H1 (cell line): ENCODE results near the gene VWF.

Source experiments
- EP300 ChIP-seq, 2 experiments: IDR thresholded peaks; 1 replicate in 1 of 2; 2 replicates in 1 of 2; pipeline ENCODE4 v1.6.1; 2011 to 2012; ENCODE audit warnings: low read depth in 2 of 2, low read length in 2 of 2, mild to moderate bottlenecking in 2 of 2, borderline replicate concordance in 1 of 2, inconsistent platforms in 1 of 2, moderate library complexity in 1 of 2
- EZH2 ChIP-seq: fragments of 200-600 bp; sonication (generic); IDR thresholded peaks from 2 replicates; pipeline ENCODE4 v1.7.1; 2012; ENCODE audit warnings: low read depth, mild to moderate bottlenecking, moderate library complexity, low read length, inconsistent platforms; ENCODE audit not compliant: severe bottlenecking
- FOSL1 ChIP-seq: IDR thresholded peaks from 2 replicates; pipeline ENCODE4 v1.6.1; 2011; ENCODE audit warnings: mild to moderate bottlenecking, low read depth, low read length, moderate library complexity; ENCODE audit not compliant: insufficient read depth
- PHF8 ChIP-seq: fragments of 200-600 bp; sonication (generic); conservative IDR thresholded peaks from 2 replicates; pipeline ENCODE4 v1.7.1; 2012; ENCODE audit warnings: low read depth, mild to moderate bottlenecking, inconsistent platforms, low read length, moderate library complexity
- POLR2A ChIP-seq, 2 experiments: IDR thresholded peaks; 1 replicate in 1 of 2; 2 replicates in 1 of 2; pipeline ENCODE4 v1.6.1; 2011; ENCODE audit warnings: low read depth in 2 of 2, low read length in 2 of 2, mild to moderate bottlenecking in 2 of 2; ENCODE audit errors: control extremely low read depth in 1 of 2
- POLR2AphosphoS5 ChIP-seq: IDR thresholded peaks from 2 replicates; pipeline ENCODE4 v1.6.1; 2011; ENCODE audit warnings: low read depth, low read length
- SIRT6 ChIP-seq: IDR thresholded peaks from one replicate; pipeline ENCODE4 v1.7.1; 2012; ENCODE audit warnings: low read length, inconsistent platforms
- TF ChIP-seq, protein P1 (sequence below), 3 experiments: IDR thresholded peaks; 1 replicate in 2 of 3; 2 replicates in 1 of 3; pipeline versions ENCODE4 v1.5.1 to v1.6.1; 2011; ENCODE audit warnings: low read length in 3 of 3, mild to moderate bottlenecking in 3 of 3, inconsistent platforms in 2 of 3, low read depth in 1 of 3, moderate library complexity in 1 of 3; ENCODE audit not compliant: insufficient read depth in 1 of 3; ENCODE audit errors: control extremely low read depth in 1 of 3
- TF ChIP-seq, protein P2 (sequence below): IDR thresholded peaks from 2 replicates; pipeline ENCODE4 v1.6.1; 2012; ENCODE audit warnings: inconsistent platforms

DNA sequence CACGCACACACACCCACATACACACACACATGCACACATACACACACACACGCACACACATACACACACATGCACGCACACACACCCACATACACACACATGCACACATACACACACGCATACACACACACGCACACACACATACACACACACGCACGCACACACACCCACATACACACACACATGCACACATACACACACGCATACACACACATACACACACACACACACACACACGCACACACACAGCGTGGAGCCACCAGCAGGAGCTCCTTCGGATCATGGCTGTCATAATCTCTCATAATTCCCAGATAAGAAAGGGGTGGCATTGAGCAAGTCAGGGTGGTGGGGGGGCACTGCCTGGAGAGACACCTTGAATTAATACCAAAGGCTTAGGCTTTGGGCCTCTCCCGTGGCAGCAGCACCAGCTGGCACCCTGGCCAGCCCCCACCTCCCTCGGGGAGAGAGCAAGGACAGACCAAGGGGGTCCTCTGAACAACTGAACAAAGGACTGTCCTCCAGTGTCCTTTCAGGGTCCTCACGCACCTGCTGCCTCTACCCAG, 201.3 kb downstream of the VWF start:
- no peak for TF ChIP-seq EZH2
- no peak for TF ChIP-seq EP300 (IDR thresholded peaks at IDR 0.05; ENCODE audit: borderline replicate concordance in 1 of 2, low read depth in 2 of 2, low read length in 2 of 2)
- TF ChIP-seq FOSL1 = no peak
- TF ChIP-seq POLR2A (IDR thresholded peaks at IDR 0.05; ENCODE audit: control extremely low read depth in 1 of 2, low read depth in 2 of 2, low read length in 2 of 2) = no peak
- TF ChIP-seq, protein P1, sequence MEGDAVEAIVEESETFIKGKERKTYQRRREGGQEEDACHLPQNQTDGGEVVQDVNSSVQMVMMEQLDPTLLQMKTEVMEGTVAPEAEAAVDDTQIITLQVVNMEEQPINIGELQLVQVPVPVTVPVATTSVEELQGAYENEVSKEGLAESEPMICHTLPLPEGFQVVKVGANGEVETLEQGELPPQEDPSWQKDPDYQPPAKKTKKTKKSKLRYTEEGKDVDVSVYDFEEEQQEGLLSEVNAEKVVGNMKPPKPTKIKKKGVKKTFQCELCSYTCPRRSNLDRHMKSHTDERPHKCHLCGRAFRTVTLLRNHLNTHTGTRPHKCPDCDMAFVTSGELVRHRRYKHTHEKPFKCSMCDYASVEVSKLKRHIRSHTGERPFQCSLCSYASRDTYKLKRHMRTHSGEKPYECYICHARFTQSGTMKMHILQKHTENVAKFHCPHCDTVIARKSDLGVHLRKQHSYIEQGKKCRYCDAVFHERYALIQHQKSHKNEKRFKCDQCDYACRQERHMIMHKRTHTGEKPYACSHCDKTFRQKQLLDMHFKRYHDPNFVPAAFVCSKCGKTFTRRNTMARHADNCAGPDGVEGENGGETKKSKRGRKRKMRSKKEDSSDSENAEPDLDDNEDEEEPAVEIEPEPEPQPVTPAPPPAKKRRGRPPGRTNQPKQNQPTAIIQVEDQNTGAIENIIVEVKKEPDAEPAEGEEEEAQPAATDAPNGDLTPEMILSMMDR (IDR thresholded peaks at IDR 0.05; ENCODE audit: control extremely low read depth in 1 of 3, insufficient read depth in 1 of 3, low read depth in 1 of 3, low read length in 3 of 3) = no peak
- no peak for TF ChIP-seq POLR2AphosphoS5
- no peak for TF ChIP-seq PHF8
- no peak for TF ChIP-seq SIRT6
- TF ChIP-seq, protein P2, sequence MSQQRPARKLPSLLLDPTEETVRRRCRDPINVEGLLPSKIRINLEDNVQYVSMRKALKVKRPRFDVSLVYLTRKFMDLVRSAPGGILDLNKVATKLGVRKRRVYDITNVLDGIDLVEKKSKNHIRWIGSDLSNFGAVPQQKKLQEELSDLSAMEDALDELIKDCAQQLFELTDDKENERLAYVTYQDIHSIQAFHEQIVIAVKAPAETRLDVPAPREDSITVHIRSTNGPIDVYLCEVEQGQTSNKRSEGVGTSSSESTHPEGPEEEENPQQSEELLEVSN = no peak
